Neural cell (in vitro differentiated cells): Measurements from ENCODE around the gene ADAMTS18. TPM values are rescaled to one million over a fixed set of nuclear protein-coding genes. Genes with fewer than 3 reads are reported as not detected.

Experiments used
- H2AFZ ChIP-seq: fragments of 200-600, 300-800 bp; sonication (generic), shearing (Covaris generic); 2 replicates; pipeline ENCODE4 v1.6.0; 2014; ENCODE audit warnings: low read depth, mild to moderate bottlenecking, antibody characterized with exemption, low read length, moderate library complexity
- H3F3A ChIP-seq: fragments of 200-600 bp; shearing (Covaris generic); 2 replicates; pipeline ENCODE4 v1.6.1; 2016; ENCODE audit warnings: mild to moderate bottlenecking, moderate library complexity, mixed read lengths, antibody characterized with exemption, low read length; ENCODE audit not compliant: insufficient read depth, poor library complexity, severe bottlenecking
- H3K27ac ChIP-seq: fragments of 200-600, 300-800 bp; sonication (generic), shearing (Covaris generic); 2 replicates; pipeline ENCODE4 v1.5.1; 2014; ENCODE audit warnings: mild to moderate bottlenecking, low read length, moderate library complexity
- H3K27me3 ChIP-seq: fragments of 300-800, 200-600 bp; sonication (generic), shearing (Covaris generic); 2 replicates; pipeline ENCODE4 v1.6.0; 2014; ENCODE audit warnings: mild to moderate bottlenecking, low read depth, low read length, moderate library complexity; ENCODE audit not compliant: insufficient read depth
- H3K36me3 ChIP-seq: fragments of 300-800, 200-600 bp; sonication (generic), shearing (Covaris generic); 2 replicates; pipeline ENCODE4 v1.5.1; 2014; ENCODE audit warnings: mild to moderate bottlenecking, antibody characterized with exemption, low read length, moderate library complexity; ENCODE audit not compliant: insufficient read depth
- H3K4me2 ChIP-seq: fragments of 300-800, 200-600 bp; sonication (generic), shearing (Covaris generic); 2 replicates; pipeline ENCODE4 v1.6.0; 2014; ENCODE audit warnings: mild to moderate bottlenecking, low read length
- H3K4me3 ChIP-seq: fragments of 300-800, 200-600 bp; sonication (generic), shearing (Covaris generic); 2 replicates; pipeline ENCODE4 v1.5.1; 2014; ENCODE audit warnings: mild to moderate bottlenecking, low read length, moderate library complexity
- H3K79me2 ChIP-seq: fragments of 200-600 bp; shearing (Covaris generic); replicated peaks from 2 replicates; pipeline ENCODE4 v1.6.0; 2014; ENCODE audit warnings: mild to moderate bottlenecking, low read length, moderate library complexity; ENCODE audit not compliant: insufficient read depth
- H3K9ac ChIP-seq: fragments of 300-800, 200-600 bp; sonication (generic), shearing (Covaris generic); 2 replicates; pipeline ENCODE4 v1.6.1; 2016; ENCODE audit warnings: mild to moderate bottlenecking, low read length, mixed read lengths
- H3K9me2 ChIP-seq: fragments of 200-600 bp; shearing (Covaris generic); 2 replicates; pipeline ENCODE4 v1.6.1; 2016; ENCODE audit warnings: mild to moderate bottlenecking, low read length, mixed read lengths; ENCODE audit not compliant: insufficient read depth
- H3K9me3 ChIP-seq: fragments of 200-600, 300-800 bp; sonication (generic), shearing (Covaris generic); 2 replicates; pipeline ENCODE4 v1.6.1; 2016; ENCODE audit warnings: mild to moderate bottlenecking, mixed run types, low read length, moderate library complexity, mixed read lengths
- H4K20me1 ChIP-seq: fragments of 200-600 bp; shearing (Covaris generic); 2 replicates; pipeline ENCODE4 v1.6.1; 2016; ENCODE audit warnings: mild to moderate bottlenecking, mixed run types; ENCODE audit not compliant: insufficient read depth
- EP300 ChIP-seq: fragments of 450-650 bp; conservative IDR thresholded peaks from 2 replicates; pipeline ENCODE4 v1.6.1; 2014; ENCODE audit warnings: antibody characterized with exemption, mild to moderate bottlenecking, moderate library complexity; ENCODE audit not compliant: poor library complexity, severe bottlenecking
- EZH2 ChIP-seq: fragments of 200-600, 300-800 bp; shearing (Covaris generic), sonication (generic); IDR thresholded peaks from 2 replicates; pipeline ENCODE4 v1.6.1; 2014; ENCODE audit warnings: antibody characterized with exemption, low read length, borderline replicate concordance, mild to moderate bottlenecking; ENCODE audit not compliant: insufficient read depth, poor library complexity, severe bottlenecking
- MXI1 ChIP-seq: fragments of 450-650 bp; conservative IDR thresholded peaks from 2 replicates; pipeline ENCODE4 v1.6.1; 2014; ENCODE audit warnings: antibody characterized with exemption, mild to moderate bottlenecking; ENCODE audit not compliant: poor library complexity, severe bottlenecking
- POLR2AphosphoS5 ChIP-seq: IDR thresholded peaks from 2 replicates; pipeline ENCODE4 v1.6.1; 2012
- RAD21 ChIP-seq: fragments of 450-650 bp; conservative IDR thresholded peaks from 2 replicates; pipeline ENCODE4 v1.6.1; 2014; ENCODE audit warnings: antibody characterized with exemption, mild to moderate bottlenecking, moderate library complexity
- SMC3 ChIP-seq: fragments of 450-650 bp; conservative IDR thresholded peaks from 2 replicates; pipeline ENCODE4 v1.6.1; 2014; ENCODE audit warnings: antibody characterized with exemption, mild to moderate bottlenecking, moderate library complexity; ENCODE audit not compliant: poor library complexity
- TAF1 ChIP-seq: IDR thresholded peaks from 2 replicates; pipeline ENCODE4 v1.6.1; 2012; ENCODE audit warnings: low read depth
- polyA plus RNA-seq: library from polyadenylated mRNA; depleted of rRNA; stranded (reverse); fragments of >200 nt; gene quantifications from 2 replicates; pipeline ENCODE4 v1.2.3, GENCODE V29; 2014
- TF ChIP-seq, protein P1 (sequence below): fragments of 450-650 bp; IDR thresholded peaks from 2 replicates; pipeline ENCODE4 v1.5.1; 2014; ENCODE audit warnings: antibody characterized with exemption, mild to moderate bottlenecking, moderate library complexity; ENCODE audit not compliant: poor library complexity, severe bottlenecking
- TF ChIP-seq, protein P2 (sequence below): IDR thresholded peaks from 2 replicates; pipeline ENCODE4 v1.6.1; 2012; ENCODE audit warnings: borderline replicate concordance

ADAMTS18 gene
- polyA plus RNA-seq, 1 donor from 2014 or later = 1.3 TPM

DNA sequence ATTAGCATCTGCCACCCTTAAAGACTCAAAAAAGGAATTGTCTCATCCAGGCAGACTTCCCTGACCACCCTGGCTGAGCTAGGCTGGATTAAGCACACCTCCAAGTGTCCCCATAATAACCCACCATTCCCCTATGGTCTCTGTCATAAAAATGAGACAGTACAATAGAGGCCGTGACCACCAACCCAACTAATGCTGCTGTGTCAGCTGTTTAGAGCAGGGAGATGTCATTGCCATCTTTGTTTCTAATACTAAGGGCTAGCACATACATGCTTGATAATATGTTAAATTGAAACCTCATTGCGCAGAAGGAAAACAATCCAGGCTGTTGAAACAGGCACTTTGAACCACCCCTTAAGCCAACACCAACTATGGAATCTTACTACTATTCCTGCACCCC is 7.2 kb upstream of the ADAMTS18 start:
- no peak overlapping the region for H3K27ac ChIP-seq
- no peak for TF ChIP-seq EZH2
- no peak for TF ChIP-seq TAF1
- TF ChIP-seq MXI1 = no peak
- TF ChIP-seq EP300 = no peak
- no peak for TF ChIP-seq SMC3
- TF ChIP-seq RAD21 = no peak
- TF ChIP-seq, protein P1, sequence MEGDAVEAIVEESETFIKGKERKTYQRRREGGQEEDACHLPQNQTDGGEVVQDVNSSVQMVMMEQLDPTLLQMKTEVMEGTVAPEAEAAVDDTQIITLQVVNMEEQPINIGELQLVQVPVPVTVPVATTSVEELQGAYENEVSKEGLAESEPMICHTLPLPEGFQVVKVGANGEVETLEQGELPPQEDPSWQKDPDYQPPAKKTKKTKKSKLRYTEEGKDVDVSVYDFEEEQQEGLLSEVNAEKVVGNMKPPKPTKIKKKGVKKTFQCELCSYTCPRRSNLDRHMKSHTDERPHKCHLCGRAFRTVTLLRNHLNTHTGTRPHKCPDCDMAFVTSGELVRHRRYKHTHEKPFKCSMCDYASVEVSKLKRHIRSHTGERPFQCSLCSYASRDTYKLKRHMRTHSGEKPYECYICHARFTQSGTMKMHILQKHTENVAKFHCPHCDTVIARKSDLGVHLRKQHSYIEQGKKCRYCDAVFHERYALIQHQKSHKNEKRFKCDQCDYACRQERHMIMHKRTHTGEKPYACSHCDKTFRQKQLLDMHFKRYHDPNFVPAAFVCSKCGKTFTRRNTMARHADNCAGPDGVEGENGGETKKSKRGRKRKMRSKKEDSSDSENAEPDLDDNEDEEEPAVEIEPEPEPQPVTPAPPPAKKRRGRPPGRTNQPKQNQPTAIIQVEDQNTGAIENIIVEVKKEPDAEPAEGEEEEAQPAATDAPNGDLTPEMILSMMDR = no peak
- TF ChIP-seq, protein P2, sequence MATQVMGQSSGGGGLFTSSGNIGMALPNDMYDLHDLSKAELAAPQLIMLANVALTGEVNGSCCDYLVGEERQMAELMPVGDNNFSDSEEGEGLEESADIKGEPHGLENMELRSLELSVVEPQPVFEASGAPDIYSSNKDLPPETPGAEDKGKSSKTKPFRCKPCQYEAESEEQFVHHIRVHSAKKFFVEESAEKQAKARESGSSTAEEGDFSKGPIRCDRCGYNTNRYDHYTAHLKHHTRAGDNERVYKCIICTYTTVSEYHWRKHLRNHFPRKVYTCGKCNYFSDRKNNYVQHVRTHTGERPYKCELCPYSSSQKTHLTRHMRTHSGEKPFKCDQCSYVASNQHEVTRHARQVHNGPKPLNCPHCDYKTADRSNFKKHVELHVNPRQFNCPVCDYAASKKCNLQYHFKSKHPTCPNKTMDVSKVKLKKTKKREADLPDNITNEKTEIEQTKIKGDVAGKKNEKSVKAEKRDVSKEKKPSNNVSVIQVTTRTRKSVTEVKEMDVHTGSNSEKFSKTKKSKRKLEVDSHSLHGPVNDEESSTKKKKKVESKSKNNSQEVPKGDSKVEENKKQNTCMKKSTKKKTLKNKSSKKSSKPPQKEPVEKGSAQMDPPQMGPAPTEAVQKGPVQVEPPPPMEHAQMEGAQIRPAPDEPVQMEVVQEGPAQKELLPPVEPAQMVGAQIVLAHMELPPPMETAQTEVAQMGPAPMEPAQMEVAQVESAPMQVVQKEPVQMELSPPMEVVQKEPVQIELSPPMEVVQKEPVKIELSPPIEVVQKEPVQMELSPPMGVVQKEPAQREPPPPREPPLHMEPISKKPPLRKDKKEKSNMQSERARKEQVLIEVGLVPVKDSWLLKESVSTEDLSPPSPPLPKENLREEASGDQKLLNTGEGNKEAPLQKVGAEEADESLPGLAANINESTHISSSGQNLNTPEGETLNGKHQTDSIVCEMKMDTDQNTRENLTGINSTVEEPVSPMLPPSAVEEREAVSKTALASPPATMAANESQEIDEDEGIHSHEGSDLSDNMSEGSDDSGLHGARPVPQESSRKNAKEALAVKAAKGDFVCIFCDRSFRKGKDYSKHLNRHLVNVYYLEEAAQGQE = no peak
- TF ChIP-seq POLR2AphosphoS5 = no peak
- H2AFZ ChIP-seq = no peak overlapping the region
- no peak overlapping the region for H3K9ac ChIP-seq
- H3K36me3 ChIP-seq = no peaks in the 10 kb centered on the region
- H3K4me2 ChIP-seq = no peak overlapping the region
- H3K9me3 ChIP-seq = no peaks in the 10 kb centered on the region
- no peaks in the 10 kb centered on the region for H4K20me1 ChIP-seq
- no peaks in the 10 kb centered on the region for H3F3A ChIP-seq
- no peak overlapping the region for H3K4me3 ChIP-seq
- H3K9me2 ChIP-seq = no peaks in the 10 kb centered on the region
- H3K27me3 ChIP-seq = peaks cover 4% of the 10 kb centered on the region
- no peaks in the 10 kb centered on the region for H3K79me2 ChIP-seq

DNA sequence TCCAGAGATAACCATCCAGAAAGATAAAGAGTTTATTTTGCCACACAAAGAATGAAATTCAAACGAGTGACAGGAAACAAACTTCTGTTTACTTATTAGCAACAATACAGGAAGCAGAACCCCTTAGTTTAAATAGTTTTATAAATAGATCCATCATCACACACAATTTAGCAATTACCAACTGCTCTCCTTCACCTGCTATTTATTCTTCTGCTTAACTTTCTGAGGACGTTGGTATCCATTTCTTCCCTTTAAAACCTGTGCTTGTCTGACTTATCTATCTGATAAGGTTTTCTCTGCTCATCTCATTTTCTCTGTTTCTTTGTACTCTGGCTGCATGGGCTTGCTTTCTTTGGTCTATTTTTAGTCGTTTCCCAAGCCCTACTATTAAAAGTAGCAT is 4.3 kb upstream of the ADAMTS18 start:
- TF ChIP-seq MXI1 (no peak), RAD21 (no peak), EP300 (no peak), EZH2 (no peak), POLR2AphosphoS5 (no peak)
- TF ChIP-seq, protein P1 = no peak
- Histone ChIP-seq H3K27ac (no peak overlapping the region), H3K4me2 (no peak overlapping the region), H3K9me2 (no peaks in the 10 kb centered on the region), H3K9ac (no peak overlapping the region), H3K4me3 (no peak overlapping the region), H4K20me1 (no peaks in the 10 kb centered on the region), H3K9me3 (no peaks in the 10 kb centered on the region), H3F3A (no peaks in the 10 kb centered on the region), H3K79me2 (no peaks in the 10 kb centered on the region), H3K27me3 (peaks cover 32% of the 10 kb centered on the region), H3K36me3 (no peaks in the 10 kb centered on the region), H2AFZ (no peak overlapping the region)
